KG1 (cell line): Measurements from ENCODE around the gene LRRC59.
A peak's percentile ranks its signal among the peaks of the same experiment; 100 is the strongest.
"Not testable (repeated sequence)": the region's sequence is repeated elsewhere in the genome, so short reads cannot be mapped to it uniquely, and the experiment has no call there.

Experiments
- DNase-seq: peaks from one replicate; lab custom pipeline; 2025; lab: John Stamatoyannopoulos, UW

Gene LRRC59

GRCh38 chr17:50397111-50397918 lies at the start of gene LRRC59:
TSS of gene LRRC59 (minus strand) at chr17:50397523. CDS start at chr17:50397317, 206 bp downstream.
- DNase-seq = peak; percentile 58

GRCh38 chr17:50445730-50446325 lies 48.5 kb upstream of the LRRC59 start:
- no peak for DNase-seq

GRCh38 chr17:50444841-50445715 lies 47.8 kb upstream of the LRRC59 start:
- DNase-seq = no peak

- DNase-seq = no peak
Measured at GRCh38 chr17:50443505-50443974, 46.2 kb upstream of the LRRC59 start.

GRCh38 chr17:50440838-50441829 lies 43.8 kb upstream of the LRRC59 start:
- DNase-seq = no peak

- no peak for DNase-seq
Measured at GRCh38 chr17:50440172-50440837, 43.0 kb upstream of the LRRC59 start.

GRCh38 chr17:50439008-50439407 lies 41.7 kb upstream of the LRRC59 start:
- DNase-seq = no peak

- no peak for DNase-seq
Measured at GRCh38 chr17:50437409-50437808, 40.1 kb upstream of the LRRC59 start.

GRCh38 chr17:50432125-50432762 lies 34.9 kb upstream of the LRRC59 start:
- no peak for DNase-seq

GRCh38 chr17:50430821-50431618 lies 33.7 kb upstream of the LRRC59 start:
- DNase-seq = no peak

GRCh38 chr17:50429793-50430192 lies 32.5 kb upstream of the LRRC59 start:
- no peak for DNase-seq

GRCh38 chr17:50428831-50429424 lies 31.6 kb upstream of the LRRC59 start:
- no peak for DNase-seq

GRCh38 chr17:50428126-50428525 lies 30.8 kb upstream of the LRRC59 start:
- DNase-seq = not testable (repeated sequence)

GRCh38 chr17:50426814-50427787 lies 29.8 kb upstream of the LRRC59 start:
- DNase-seq = peak; percentile 32

- DNase-seq = no peak
Measured at GRCh38 chr17:50426472-50426782, 29.1 kb upstream of the LRRC59 start.

- DNase-seq = peak; percentile 16
Measured at GRCh38 chr17:50425682-50426471, 28.6 kb upstream of the LRRC59 start, which contains the start of gene ACSF2. TSS of gene ACSF2 (plus strand) at chr17:50426218. CDS start at chr17:50426262, 44 bp downstream.
